Astrocyte of the hippocampus (primary cell): ENCODE data around the gene ZNF48.

ENCODE experiments used
- DNase-seq: peaks from one replicate; pipeline ENCODE4 v3.0.0; 2011; ENCODE audit warnings: low read depth, low spot score

Gene ZNF48

GRCh38 chr16:30407102-30407803 is 12.0 kb downstream of the ZNF48 start, which contains the start of gene ZNF771:
TSS of gene ZNF771 (plus strand) at chr16:30407606. CDS start at chr16:30408054, 448 bp downstream.
- peak; percentile 95 for DNase-seq

DNA sequence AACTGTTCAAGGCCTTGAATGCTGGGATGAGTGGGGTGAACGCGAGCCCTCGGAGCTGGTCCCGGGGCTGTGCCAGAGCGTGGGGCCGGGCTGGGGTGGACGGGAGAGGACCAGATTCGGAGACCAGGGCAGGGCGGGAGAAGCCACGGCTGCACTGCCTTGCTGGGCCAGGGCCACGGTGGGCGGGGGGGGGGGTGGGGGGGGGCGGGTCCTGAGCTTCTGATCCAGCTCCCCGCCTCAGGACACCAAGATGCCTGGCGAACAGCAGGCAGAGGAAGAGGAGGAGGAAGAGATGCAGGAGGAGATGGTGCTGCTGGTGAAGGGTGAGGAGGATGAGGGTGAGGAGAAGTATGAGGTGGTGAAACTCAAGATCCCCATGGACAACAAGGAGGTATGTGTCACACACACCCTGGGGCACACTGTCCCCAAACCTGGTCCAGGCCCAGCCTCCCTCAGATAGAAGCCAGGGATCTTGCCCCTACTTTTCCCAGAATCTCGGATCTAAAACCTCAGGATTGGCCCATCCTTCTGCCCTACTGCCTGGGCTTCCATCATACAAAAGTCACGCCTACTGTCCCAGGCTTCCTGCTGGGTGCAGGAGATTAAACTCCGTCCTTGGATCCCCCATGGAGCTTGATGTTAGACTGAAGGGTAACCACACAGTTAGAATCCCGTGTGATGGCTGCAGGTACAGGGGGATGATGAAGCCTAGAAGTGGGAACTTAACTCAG is 12.7 kb downstream of the ZNF48 start:
- DNase-seq: no peak

GRCh38 chr16:30409125-30410060 is 14.2 kb downstream of the ZNF48 start:
- peak; percentile 94 for DNase-seq

GRCh38 chr16:30413112-30413806 is 18.0 kb downstream of the ZNF48 start:
- DNase-seq: no peak

- no peak for DNase-seq
Observed at GRCh38 chr16:30414159-30414558, 18.9 kb downstream of the ZNF48 start.

- no peak for DNase-seq
Observed at GRCh38 chr16:30416047-30416603, 20.9 kb downstream of the ZNF48 start.

- no peak for DNase-seq
Observed at GRCh38 chr16:30416624-30417528, 21.7 kb downstream of the ZNF48 start.

DNA sequence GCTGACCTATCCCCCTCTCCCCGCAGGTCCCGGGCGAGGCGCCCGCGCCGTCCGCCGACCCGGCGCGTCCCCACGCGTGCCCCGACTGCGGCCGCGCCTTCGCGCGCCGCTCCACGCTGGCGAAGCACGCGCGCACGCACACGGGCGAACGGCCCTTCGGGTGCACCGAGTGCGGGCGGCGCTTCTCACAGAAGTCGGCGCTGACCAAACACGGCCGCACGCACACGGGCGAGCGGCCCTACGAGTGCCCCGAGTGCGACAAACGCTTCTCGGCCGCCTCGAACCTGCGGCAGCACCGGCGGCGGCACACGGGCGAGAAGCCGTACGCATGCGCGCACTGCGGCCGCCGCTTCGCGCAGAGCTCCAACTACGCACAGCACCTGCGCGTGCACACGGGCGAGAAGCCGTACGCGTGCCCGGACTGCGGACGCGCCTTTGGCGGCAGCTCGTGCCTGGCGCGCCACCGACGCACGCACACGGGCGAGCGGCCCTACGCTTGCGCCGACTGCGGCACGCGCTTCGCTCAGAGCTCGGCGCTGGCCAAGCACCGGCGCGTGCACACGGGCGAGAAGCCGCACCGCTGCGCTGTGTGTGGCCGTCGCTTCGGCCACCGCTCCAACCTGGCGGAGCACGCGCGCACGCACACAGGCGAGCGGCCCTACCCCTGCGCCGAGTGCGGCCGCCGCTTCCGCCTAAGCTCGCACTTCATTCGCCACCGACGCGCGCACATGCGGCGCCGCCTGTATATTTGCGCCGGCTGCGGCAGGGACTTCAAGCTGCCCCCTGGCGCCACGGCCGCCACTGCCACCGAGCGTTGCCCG is 22.5 kb downstream of the ZNF48 start:
- DNase-seq: peak; percentile 97

- no peak for DNase-seq
Observed at GRCh38 chr16:30418350-30419181, 23.3 kb downstream of the ZNF48 start.

DNA sequence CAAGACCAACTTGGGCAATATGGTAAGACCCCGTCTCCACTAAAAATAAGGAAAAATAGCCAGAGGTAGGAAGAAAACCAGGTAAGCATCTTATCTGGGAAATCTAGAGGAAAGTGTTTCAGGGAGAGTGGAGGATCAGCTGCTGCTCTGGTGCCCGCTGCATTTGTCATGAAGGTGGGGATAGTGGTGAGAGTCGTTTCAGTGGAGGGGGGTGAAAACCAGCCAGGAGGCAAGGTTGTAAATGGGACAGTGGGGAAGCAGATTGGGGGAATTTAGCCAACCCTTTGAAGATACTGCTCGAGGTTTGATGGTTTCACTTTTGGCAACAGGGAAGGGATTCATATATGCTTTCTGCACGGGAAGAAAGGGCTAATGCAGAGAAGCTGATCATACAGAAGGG is 25.8 kb downstream of the ZNF48 start:
- DNase-seq: no peak

- DNase-seq: no peak
Observed at GRCh38 chr16:30428055-30428454, 32.8 kb downstream of the ZNF48 start.

- DNase-seq: no peak
Observed at GRCh38 chr16:30429418-30429677, 34.1 kb downstream of the ZNF48 start.

- peak; percentile 99 for DNase-seq
Observed at GRCh38 chr16:30429678-30430427, 34.6 kb downstream of the ZNF48 start, which contains the start of gene DCTPP1. TSS of gene DCTPP1 (minus strand) at chr16:30430030. CDS start at chr16:30429980, 50 bp downstream.

GRCh38 chr16:30430428-30430970 is 35.3 kb downstream of the ZNF48 start:
- DNase-seq: no peak

DNA sequence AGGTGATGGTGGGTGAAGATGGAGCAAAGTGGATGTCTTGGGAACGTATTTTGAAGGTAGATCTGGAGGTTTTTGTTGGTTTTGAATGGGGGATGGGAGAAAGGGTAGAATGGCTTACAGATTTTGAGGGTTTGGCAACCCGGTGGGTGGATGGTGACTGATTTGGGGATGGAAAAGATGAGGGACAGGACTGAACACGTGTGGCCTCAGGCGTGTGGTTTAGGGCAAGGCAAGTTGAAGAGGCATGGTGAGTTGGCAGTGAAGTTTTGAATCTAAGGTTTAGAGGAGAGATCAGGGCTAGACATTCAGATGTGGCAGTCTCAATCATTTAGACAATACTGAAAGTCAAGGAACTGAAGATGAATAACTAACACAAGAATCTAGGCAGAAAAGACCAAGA is 39.6 kb downstream of the ZNF48 start:
- DNase-seq: no peak

- DNase-seq: no peak
Observed at GRCh38 chr16:30437511-30438046, 42.4 kb downstream of the ZNF48 start.

DNA sequence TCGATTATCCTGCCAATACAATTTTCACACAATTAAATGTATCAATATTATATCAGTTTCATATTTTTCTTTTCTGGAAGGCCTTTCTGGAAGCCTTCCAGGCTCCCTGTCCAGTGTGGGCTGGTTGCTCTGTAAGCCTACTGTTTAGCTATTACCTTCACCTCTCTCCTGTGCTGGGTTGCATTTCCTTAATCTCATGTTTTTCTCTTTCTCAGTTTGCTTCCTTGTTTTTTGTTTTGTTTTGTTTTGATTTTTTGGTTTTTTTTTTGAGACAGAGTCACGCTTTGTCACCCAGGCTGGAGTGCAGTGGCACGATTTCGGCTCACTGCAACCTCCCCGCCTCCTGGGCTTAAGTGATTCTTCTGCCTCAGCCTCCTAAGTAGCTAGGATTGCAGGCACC is 43.6 kb downstream of the ZNF48 start:
- no peak for DNase-seq
